T-cell (primary cell): ENCODE data around the gene CUX1. TPM values are rescaled to one million over a fixed set of nuclear protein-coding genes. Genes with fewer than 3 reads are reported as not detected.

ENCODE experiments used
- ATAC-seq, 4 experiments: fragments of 200-7000 bp in 3 of 4; fragments of 150-1000 bp in 1 of 4; cut with Tn5 transposase; replicated peaks in 1 of 4; 1 replicate in 3 of 4; 2 replicates in 1 of 4; pipeline ENCODE4 v1.10.0; 2021; ENCODE audit warnings: moderate library complexity in 3 of 4, mild to moderate bottlenecking in 2 of 4, moderate number of reproducible peaks in 1 of 4
- CTCF ChIA-PET, 2 donors: fragments of 300-600 bp; sonication (Branson Sonifier 250); formaldehyde crosslinking; loops; one replicate each; lab custom pipeline; 2022; ENCODE audit warnings: antibody characterized with exemption in 2 of 2; lab: Charles Lee
- POLR2A ChIA-PET, 2 donors: fragments of 300-600 bp; sonication (Branson Sonifier 250); formaldehyde crosslinking; loops; one replicate each; lab custom pipeline; 2022; ENCODE audit warnings: antibody characterized with exemption in 2 of 2; lab: Charles Lee
- DNase-seq, 35 experiments: peaks; one replicate each; pipeline versions ENCODE4 v3.0.0 to v3.0.0-alpha.2; 2013 to 2023
- H3K27ac ChIP-seq: one replicate; pipeline ENCODE4 v1.5.1; 2013; ENCODE audit warnings: low read length
- H3K27me3 ChIP-seq, 2 experiments: replicated peaks in 1 of 2; 1 replicate in 1 of 2; 2 replicates in 1 of 2; pipeline versions ENCODE4 v1.6.1 to v1.7.0; 2013; ENCODE audit warnings: low read length in 1 of 2, mixed read lengths in 1 of 2; ENCODE audit not compliant: control insufficient read depth in 2 of 2, insufficient read depth in 2 of 2; ENCODE audit errors: extremely low read depth in 1 of 2
- H3K36me3 ChIP-seq, 2 donors: 1 replicate in 1 of 2; 2 replicates in 1 of 2; pipeline versions ENCODE4 v1.6.1 to v1.7.0; 2013; ENCODE audit warnings: low read length in 1 of 2; ENCODE audit not compliant: control insufficient read depth in 2 of 2, insufficient read depth in 1 of 2; ENCODE audit errors: extremely low read depth in 1 of 2
- H3K4me1 ChIP-seq, 2 experiments: 1 replicate in 1 of 2; 2 replicates in 1 of 2; pipeline versions ENCODE4 v1.6.1 to v1.7.0; 2013; ENCODE audit warnings: low read length in 2 of 2, mixed read lengths in 1 of 2; ENCODE audit not compliant: insufficient read depth in 2 of 2, control insufficient read depth in 1 of 2; ENCODE audit errors: extremely low read depth in 1 of 2
- H3K4me3 ChIP-seq, 2 donors: 1 replicate in 1 of 2; 2 replicates in 1 of 2; pipeline versions ENCODE4 v1.5.1 to v1.7.0; 2013; ENCODE audit warnings: mild to moderate bottlenecking in 2 of 2, low read length in 1 of 2, moderate library complexity in 1 of 2; ENCODE audit not compliant: control insufficient read depth in 1 of 2; ENCODE audit errors: extremely low read depth in 1 of 2
- H3K9me3 ChIP-seq: 2 replicates; pipeline ENCODE4 v1.7.0; 2013
- H3K27ac Mint-ChIP-seq, 2 donors: one replicate each; pipeline ENCODE4 v1.8.0; 2020 to 2021; ENCODE audit warnings: mild to moderate bottlenecking in 2 of 2, mixed read lengths in 2 of 2
- H3K27me3 Mint-ChIP-seq, 2 donors: one replicate each; pipeline ENCODE4 v1.8.0; 2021 to 2022; ENCODE audit warnings: mixed read lengths in 2 of 2
- H3K36me3 Mint-ChIP-seq: one replicate; pipeline ENCODE4 v1.8.0; 2021; ENCODE audit warnings: mixed read lengths
- H3K4me1 Mint-ChIP-seq, 3 donors: one replicate each; pipeline ENCODE4 v1.8.0; 2020 to 2022; ENCODE audit warnings: mixed read lengths in 3 of 3, mild to moderate bottlenecking in 1 of 3
- H3K4me3 Mint-ChIP-seq, 3 donors: one replicate each; pipeline ENCODE4 v1.8.0; 2020 to 2022; ENCODE audit warnings: mild to moderate bottlenecking in 3 of 3, mixed read lengths in 3 of 3, moderate library complexity in 3 of 3
- H3K9me3 Mint-ChIP-seq, 3 donors: one replicate each; pipeline ENCODE4 v1.8.0; 2020 to 2022; ENCODE audit warnings: mixed read lengths in 3 of 3
- WGBS: methylation state at CpG from one replicate; pipeline ENCODE4 v1.1.5; 2013; ENCODE audit warnings: missing lambda C conversion rate; ENCODE audit not compliant: insufficient coverage; 5-methylcytosine and 5-hydroxymethylcytosine counted together
- total RNA-seq, 35 experiments: library from RNA in 6 of 35; stranded (reverse) in 6 of 35; fragments of 120-200 nt in 1 of 35; gene quantifications; one replicate each; pipeline versions ENCODE4 v1.2.1 to v1.2.4 and lab custom pipeline; 2013 to 2026

Gene CUX1
- total RNA-seq, 5 donors from 2014 or later (not counting 1 experiment from before 2014, with no cell fraction given), result 36.9 to 50.2 (median 42.8) TPM

DNA sequence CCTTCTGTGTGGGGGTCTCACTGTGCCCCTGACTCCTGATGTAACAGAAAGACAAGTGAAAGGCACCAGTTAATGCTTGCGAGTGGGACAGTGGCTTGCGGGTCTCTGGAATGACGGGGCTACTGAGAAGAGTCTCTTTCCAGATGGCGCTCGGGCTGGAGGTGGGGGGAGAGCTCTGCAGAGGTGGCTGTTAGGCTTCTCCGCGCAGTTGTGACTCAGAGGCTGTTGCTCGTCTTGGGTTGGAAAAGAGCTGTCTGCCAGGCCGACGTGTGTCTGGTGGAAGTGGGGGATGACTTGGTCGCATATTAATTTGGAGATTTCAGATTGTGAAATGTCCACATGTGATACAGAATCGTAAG lies 441.3 kb downstream of the CUX1 start:
- Mint-ChIP-seq H3K4me1 (no peaks in the 10 kb centered on the region), H3K9me3 (no peaks in the 10 kb centered on the region), H3K27me3 (no peaks in the 10 kb centered on the region), H3K27ac (no peak overlapping the region), H3K4me3 (no peak overlapping the region), H3K36me3 (peaks cover 4% of the 10 kb centered on the region)
- ChIA-PET CTCF (no interaction called here), POLR2A (no interaction called here)
- 81% methylated on average over 7 of the region's 12 CpGs for WGBS
- no peaks in the 10 kb centered on the region for H3K4me1 ChIP-seq
- no peak for DNase-seq
- no peak for ATAC-seq
- no peaks in the 10 kb centered on the region for H3K27me3 ChIP-seq
- no peaks in the 10 kb centered on the region for H3K9me3 ChIP-seq
- H3K27ac ChIP-seq, result no peak overlapping the region
- no peak overlapping the region for H3K4me3 ChIP-seq
- H3K36me3 ChIP-seq, result no peaks in the 10 kb centered on the region

DNA sequence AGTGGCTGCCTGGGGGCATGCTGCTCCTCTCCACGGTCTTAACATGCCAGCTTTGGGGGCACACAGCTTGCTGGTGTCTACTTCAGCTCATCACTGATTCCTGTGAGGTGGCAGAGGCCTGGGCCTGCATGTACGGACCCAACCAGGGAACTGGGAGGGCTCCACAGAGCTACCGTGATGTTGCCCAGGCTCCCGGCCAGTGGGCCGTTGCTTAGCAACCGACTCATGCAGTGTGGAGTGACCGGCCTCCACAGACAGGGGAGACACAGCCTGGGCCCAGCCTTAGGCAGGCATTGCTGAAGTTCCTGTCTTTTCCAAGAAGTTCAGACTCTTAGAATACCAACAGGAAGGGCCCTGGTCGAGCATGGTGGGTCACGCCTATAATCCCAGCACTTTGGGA lies 443.4 kb downstream of the CUX1 start:
- DNase-seq, result no peak
- Histone ChIP-seq H3K4me1 (no peaks in the 10 kb centered on the region), H3K4me3 (no peak overlapping the region), H3K27ac (no peak overlapping the region), H3K9me3 (no peaks in the 10 kb centered on the region), H3K27me3 (peaks cover 0 to 2% of the 10 kb centered on the region in 2 experiments), H3K36me3 (no peaks in the 10 kb centered on the region)
- Mint-ChIP-seq H3K4me3 (no peak overlapping the region), H3K9me3 (no peaks in the 10 kb centered on the region), H3K36me3 (no peaks in the 10 kb centered on the region), H3K27ac (no peak overlapping the region), H3K27me3 (no peaks in the 10 kb centered on the region), H3K4me1 (no peaks in the 10 kb centered on the region)
- ATAC-seq, result no peak
- 91% methylated on average over 7 of the region's 9 CpGs for WGBS
- CTCF ChIA-PET, result interaction anchor here in 1 of 2 donors (0.5 kb wide), 1 partner anchor 564 kb away, joined by 3 read pairs; no protein-coding TSS in a partner anchor
- POLR2A ChIA-PET, result no interaction called here

DNA sequence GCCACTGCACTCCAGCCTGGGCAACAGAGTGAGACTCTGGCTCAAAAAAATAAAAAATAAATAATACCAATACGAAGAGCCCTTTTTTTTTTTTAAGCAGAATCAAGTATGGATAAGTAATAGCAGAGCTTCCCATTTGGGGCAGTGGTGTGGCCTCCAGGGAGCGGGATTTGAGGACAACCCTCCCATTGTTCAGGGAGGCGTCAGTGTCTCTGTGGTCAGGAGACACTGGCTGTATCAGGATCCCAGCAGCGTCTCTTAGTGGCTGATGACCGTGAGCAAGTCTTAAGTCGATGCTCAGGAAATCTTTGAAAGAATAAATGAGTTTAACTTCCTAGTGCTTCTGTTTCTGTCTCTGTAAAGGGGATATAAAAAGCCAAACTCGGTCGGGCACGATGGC lies 444.0 kb downstream of the CUX1 start:
- no peak overlapping the region for H3K27ac ChIP-seq
- CTCF ChIA-PET, result no interaction called here
- no peak for DNase-seq

DNA sequence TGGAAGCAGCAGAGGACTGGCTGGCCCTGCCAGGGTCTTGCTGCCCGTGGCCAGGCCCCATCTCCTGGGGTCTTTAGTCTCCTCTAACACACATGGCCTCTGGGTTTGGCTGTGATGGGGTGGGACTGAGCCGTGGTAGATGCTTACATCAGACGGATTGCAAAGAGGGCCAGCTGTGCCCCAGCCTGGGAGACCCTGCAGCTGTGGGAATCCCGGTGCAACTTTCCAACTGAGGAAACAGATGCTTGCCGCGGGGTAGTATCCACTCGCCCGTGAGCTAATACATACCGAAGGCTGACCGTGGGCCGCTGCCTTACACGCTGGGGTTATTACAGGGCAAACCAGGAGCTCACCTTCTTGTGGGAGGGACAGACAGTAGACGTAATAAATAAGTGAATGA lies 445.1 kb downstream of the CUX1 start:
- Histone ChIP-seq H3K36me3 (no peaks in the 10 kb centered on the region), H3K9me3 (no peaks in the 10 kb centered on the region), H3K4me1 (no peaks in the 10 kb centered on the region), H3K4me3 (no peak overlapping the region), H3K27ac (no peak overlapping the region), H3K27me3 (peaks cover 0 to 4% of the 10 kb centered on the region in 2 experiments)
- ATAC-seq (no peak), DNase-seq (no peak)
- Mint-ChIP-seq H3K27ac (no peak overlapping the region), H3K4me1 (no peaks in the 10 kb centered on the region), H3K4me3 (no peak overlapping the region), H3K9me3 (no peaks in the 10 kb centered on the region), H3K36me3 (no peaks in the 10 kb centered on the region), H3K27me3 (no peaks in the 10 kb centered on the region)
- ChIA-PET POLR2A (interaction anchor here in 1 of 2 donors (0.7 kb wide), 1 partner anchor 822 kb away, joined by 8 read pairs; no protein-coding TSS in a partner anchor), CTCF (interaction anchor here in 1 of 2 donors (0.7 kb wide), 1 partner anchor 10 kb away, joined by 5 read pairs; no protein-coding TSS in a partner anchor)
- 97% methylated on average over 10 of the region's 13 CpGs for WGBS

More for the DNA sequence above, 444.0 kb downstream of the CUX1 start:
- H3K36me3 Mint-ChIP-seq, result no peaks in the 10 kb centered on the region
- H3K4me1 Mint-ChIP-seq, result no peaks in the 10 kb centered on the region
- H3K4me3 Mint-ChIP-seq, result no peak overlapping the region
- 81% methylated on average over 8 of the region's 9 CpGs for WGBS
- H3K27ac Mint-ChIP-seq, result no peak overlapping the region
- Histone ChIP-seq H3K4me1 (no peaks in the 10 kb centered on the region), H3K36me3 (no peaks in the 10 kb centered on the region), H3K9me3 (no peaks in the 10 kb centered on the region), H3K27me3 (peaks cover 0 to 4% of the 10 kb centered on the region in 2 experiments), H3K4me3 (no peak overlapping the region)
- no peaks in the 10 kb centered on the region for H3K27me3 Mint-ChIP-seq
- POLR2A ChIA-PET, result interaction anchor here in 1 of 2 donors (0.7 kb wide), 1 partner anchor 35 kb away, joined by 3 read pairs; no protein-coding TSS in a partner anchor
- no peak for ATAC-seq
- H3K9me3 Mint-ChIP-seq, result no peaks in the 10 kb centered on the region

DNA sequence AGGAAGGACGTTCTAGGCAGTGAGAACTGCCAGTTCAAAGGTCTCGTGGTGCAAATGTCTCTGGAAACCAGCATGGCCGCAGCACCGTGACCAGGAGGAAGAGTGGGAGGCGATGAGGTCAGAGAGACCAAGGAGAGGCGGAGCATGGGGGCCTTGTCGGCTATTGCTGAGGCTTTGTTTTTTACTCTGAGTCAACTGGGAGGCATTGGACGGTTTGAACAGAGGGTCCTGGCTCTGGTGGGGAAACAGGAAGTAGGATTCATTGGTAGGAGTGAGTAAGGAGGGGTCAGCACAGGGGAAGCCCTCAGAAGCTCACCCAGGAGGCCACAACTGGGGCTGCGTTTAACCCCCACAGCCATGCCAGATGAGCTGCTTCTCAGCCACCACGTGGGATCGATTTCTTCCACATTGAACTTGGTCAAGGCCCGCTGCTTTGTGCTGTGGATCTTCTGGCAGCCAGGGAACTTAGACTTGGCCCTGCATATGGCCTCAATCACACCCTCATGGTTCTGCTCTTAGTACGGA lies 447.0 kb downstream of the CUX1 start:
- no peak overlapping the region for H3K27ac ChIP-seq
- no peaks in the 10 kb centered on the region for H3K4me1 Mint-ChIP-seq
- CTCF ChIA-PET, result no interaction called here
- peaks cover 0 to 4% of the 10 kb centered on the region in 2 experiments for H3K27me3 ChIP-seq
- H3K27ac Mint-ChIP-seq, result no peak overlapping the region
- POLR2A ChIA-PET, result no interaction called here
- WGBS, result 73% methylated on average over 13 of the region's 13 CpGs
- H3K4me3 Mint-ChIP-seq, result no peak overlapping the region
- H3K36me3 Mint-ChIP-seq, result no peaks in the 10 kb centered on the region
- no peaks in the 10 kb centered on the region for H3K27me3 Mint-ChIP-seq
- H3K36me3 ChIP-seq, result no peaks in the 10 kb centered on the region
- H3K9me3 ChIP-seq, result no peaks in the 10 kb centered on the region
- H3K4me1 ChIP-seq, result no peaks in the 10 kb centered on the region
- H3K9me3 Mint-ChIP-seq, result no peaks in the 10 kb centered on the region
- no peak for ATAC-seq
- H3K4me3 ChIP-seq, result no peak overlapping the region
- DNase-seq, result no peak

DNA sequence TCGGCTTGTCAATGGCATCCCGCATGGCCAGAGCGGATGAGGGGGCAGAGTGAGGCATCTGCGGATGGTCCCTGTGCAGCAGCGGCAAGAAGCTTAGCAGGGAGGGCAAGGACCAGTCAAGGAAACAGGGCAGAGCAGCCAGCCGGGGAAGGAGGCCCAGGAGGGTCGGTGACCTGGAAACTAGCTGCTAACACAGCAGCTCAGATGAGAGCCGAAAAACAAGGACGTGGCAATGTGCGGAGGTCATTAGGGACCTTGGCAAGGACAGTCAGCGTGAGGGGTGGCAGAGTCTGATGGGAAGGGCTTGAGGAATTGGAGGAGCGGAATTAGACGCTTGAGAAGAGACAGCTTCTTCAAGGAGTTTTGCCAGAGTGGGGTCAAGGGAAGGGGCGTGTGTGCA lies 449.1 kb downstream of the CUX1 start:
- Mint-ChIP-seq H3K27me3 (no peaks in the 10 kb centered on the region), H3K36me3 (no peaks in the 10 kb centered on the region), H3K4me3 (no peak overlapping the region), H3K4me1 (no peaks in the 10 kb centered on the region), H3K27ac (no peak overlapping the region), H3K9me3 (no peaks in the 10 kb centered on the region)
- DNase-seq (no peak), ATAC-seq (no peak)
- Histone ChIP-seq H3K27me3 (peaks cover 0 to 7% of the 10 kb centered on the region in 2 experiments), H3K4me3 (no peak overlapping the region), H3K9me3 (no peaks in the 10 kb centered on the region), H3K27ac (no peak overlapping the region), H3K4me1 (no peaks in the 10 kb centered on the region), H3K36me3 (no peaks in the 10 kb centered on the region)
- WGBS, result 91% methylated on average over 14 of the region's 14 CpGs
- CTCF ChIA-PET, result no interaction called here
- POLR2A ChIA-PET, result interaction anchor here in 1 of 2 donors (0.6 kb wide), 1 partner anchor 119 kb away, joined by 3 read pairs; no protein-coding TSS in a partner anchor
